K562 (cell line): ENCODE results near the gene RPN1. TPM values are rescaled to one million over a fixed set of nuclear protein-coding genes. Genes with fewer than 3 reads are reported as not detected.

Experiments used
- ATAC-seq: fragments of 200-7000 bp; cut with Tn5 transposase; 3 replicates; pipeline ENCODE4 v1.9.1; 2020; ENCODE audit warnings: moderate library complexity
- BruUV-seq: library from RNA; stranded (reverse); fragments of 400-500 nt; replicated peaks from 2 replicates; lab custom pipeline; 2021; lab: Mats Ljungman, UMichigan
- CTCF ChIA-PET: fragments of 300-600 bp; formaldehyde crosslinking; extraction: SDS; loops from one replicate; lab custom pipeline; 2021; ENCODE audit warnings: low intra/inter-chr PET ratio; lab: Yijun Ruan, JAX
- POLR2A ChIA-PET: fragments of 300-600, 350-650 bp; sonication (Branson Sonifier 250); formaldehyde crosslinking; extraction: SDS; loops from one replicate; lab custom pipeline; 2021; ENCODE audit warnings: antibody characterized with exemption, inconsistent platforms; lab: Yijun Ruan, JAX
- DNase-seq, 4 experiments: peaks; one replicate each; pipeline versions ENCODE4 v3.0.0 to v3.0.0-alpha.2; 2011 to 2018; ENCODE audit warnings: low spot score in 3 of 4, mixed read lengths in 3 of 4; ENCODE audit errors: extremely low read depth in 1 of 4
- FAIRE-seq: peaks from 2 replicates; lab custom pipeline; 2011; peaks lifted over from hg19 to GRCh38; lab: Jason Lieb, UNC
- H2AFZ ChIP-seq: 2 replicates; pipeline ENCODE4 v1.6.0; 2011; ENCODE audit warnings: low read depth, low read length, control low read depth, inconsistent platforms
- H3K27ac ChIP-seq: fragments of 200-600 bp; 3 replicates; pipeline ENCODE4 v1.8.0; 2011; ENCODE audit warnings: low read depth, mild to moderate bottlenecking, control low read depth, inconsistent platforms, low read length, moderate library complexity, mixed read lengths; ENCODE audit errors: extremely low read depth
- H3K27me3 ChIP-seq, 2 experiments: fragments of 300-600 bp in 1 of 2; 2 replicates in 1 of 2; 3 replicates in 1 of 2; pipeline versions ENCODE4 v1.6.0 to v1.8.0; 2011; ENCODE audit warnings: inconsistent platforms in 2 of 2, low read length in 2 of 2, mild to moderate bottlenecking in 1 of 2, mixed read lengths in 1 of 2, moderate library complexity in 1 of 2; ENCODE audit not compliant: control insufficient read depth in 2 of 2, insufficient read depth in 2 of 2
- H3K36me3 ChIP-seq: fragments of 300-600 bp; 3 replicates; pipeline ENCODE4 v1.8.0; 2011; ENCODE audit warnings: mild to moderate bottlenecking, low read length, inconsistent platforms; ENCODE audit not compliant: control insufficient read depth, insufficient read depth
- H3K4me1 ChIP-seq, 2 experiments: fragments of 200-600 bp in 1 of 2; replicated peaks in 1 of 2; 2 replicates in 1 of 2; 3 replicates in 1 of 2; pipeline versions ENCODE4 v1.5.1 to v1.8.0; 2011; ENCODE audit warnings: inconsistent platforms in 2 of 2, low read length in 2 of 2, mild to moderate bottlenecking in 1 of 2, mixed read lengths in 1 of 2, moderate library complexity in 1 of 2; ENCODE audit not compliant: control insufficient read depth in 2 of 2, insufficient read depth in 2 of 2
- H3K4me2 ChIP-seq: 2 replicates; pipeline ENCODE4 v1.6.1; 2011; ENCODE audit warnings: low read length, control low read depth, inconsistent platforms, mixed read lengths; ENCODE audit not compliant: insufficient read depth
- H3K4me3 ChIP-seq: fragments of 200-600 bp; sonication (generic), shearing (Covaris generic); 2 replicates; pipeline ENCODE4 v1.5.1; 2016; ENCODE audit warnings: control low read depth, inconsistent platforms
- H3K79me2 ChIP-seq: fragments of 200-600 bp; 3 replicates; pipeline ENCODE4 v1.8.0; 2011; ENCODE audit warnings: low read length, inconsistent platforms; ENCODE audit not compliant: control insufficient read depth, insufficient read depth
- H3K9ac ChIP-seq, 2 experiments: 2 replicates each; pipeline versions ENCODE4 v1.6.0 to v1.6.1; 2011; ENCODE audit warnings: low read depth in 2 of 2, low read length in 2 of 2, control low read depth in 1 of 2, inconsistent platforms in 1 of 2, mild to moderate bottlenecking in 1 of 2, mixed read lengths in 1 of 2; ENCODE audit not compliant: insufficient read depth in 1 of 2
- H3K9me1 ChIP-seq: one replicate; pipeline ENCODE4 v1.6.0; 2011; ENCODE audit warnings: inconsistent platforms, mild to moderate bottlenecking, low read length, moderate library complexity; ENCODE audit not compliant: control insufficient read depth, insufficient read depth
- H3K9me3 ChIP-seq: replicated peaks from 2 replicates; pipeline ENCODE4 v1.5.1; 2011; ENCODE audit warnings: low read depth, low read length, inconsistent platforms; ENCODE audit not compliant: control insufficient read depth, insufficient read depth
- H4K20me1 ChIP-seq: replicated peaks from 2 replicates; pipeline ENCODE4 v1.6.1; 2011; ENCODE audit warnings: low read length, inconsistent platforms, mixed read lengths; ENCODE audit not compliant: control insufficient read depth, insufficient read depth
- EP300 ChIP-seq: IDR thresholded peaks from 2 replicates; pipeline ENCODE4 v1.6.1; 2012; ENCODE audit warnings: low read length, improper control_type of control experiment
- KAT7 ChIP-seq: sonication (generic); formaldehyde crosslinking; IDR thresholded peaks from 2 replicates; pipeline ENCODE4 v1.8.0; 2022; ENCODE audit warnings: missing genetic modification reagents, mild to moderate bottlenecking, borderline replicate concordance
- KDM4B ChIP-seq, 2 experiments: fragments of 450-650 bp in 1 of 2; sonication (generic) in 1 of 2; IDR thresholded peaks; 2 replicates each; pipeline ENCODE4 v1.6.1; 2016 to 2017; ENCODE audit warnings: borderline replicate concordance in 2 of 2, antibody characterized with exemption in 1 of 2, low read depth in 1 of 2, mild to moderate bottlenecking in 1 of 2
- PHF8 ChIP-seq: fragments of 200-600 bp; sonication (generic); IDR thresholded peaks from 2 replicates; pipeline ENCODE4 v1.6.1; 2012; ENCODE audit warnings: mixed run types, mild to moderate bottlenecking, inconsistent platforms, low read length, moderate library complexity, borderline replicate concordance
- SAP30 ChIP-seq: fragments of 200-600 bp; sonication (generic); IDR thresholded peaks from 2 replicates; pipeline ENCODE4 v1.6.1; 2012; ENCODE audit warnings: borderline replicate concordance, low read depth, mild to moderate bottlenecking, moderate library complexity, low read length, control low read depth, inconsistent platforms; ENCODE audit not compliant: insufficient read depth, poor library complexity, severe bottlenecking
- YBX1 ChIP-seq: fragments of 450-650 bp; IDR thresholded peaks from 2 replicates; pipeline ENCODE4 v1.7.1; 2016; ENCODE audit warnings: mild to moderate bottlenecking
- ZNF175 ChIP-seq: fragments of 200-800 bp; sonication (Bioruptor generic); IDR thresholded peaks from 2 replicates; pipeline ENCODE4 v1.6.1; 2016; ENCODE audit warnings: low read depth, mild to moderate bottlenecking, missing genetic modification characterization, missing compliant biosample characterization
- ZNF41 ChIP-seq: fragments of 250-450 bp; sonication (Bioruptor Pico); conservative IDR thresholded peaks from 2 replicates; pipeline ENCODE4 v1.4.0; 2020; ENCODE audit warnings: mild to moderate bottlenecking
- WGBS: fragments of 100-300 bp; shearing (Covaris generic); methylation state at CpG from one replicate; pipeline ENCODE4 v1.1.6; 2016; ENCODE audit warnings: low coverage, mixed read lengths; ENCODE audit not compliant: insufficient coverage; ENCODE audit errors: missing lambda C conversion rate; 5-methylcytosine and 5-hydroxymethylcytosine counted together
- in situ Hi-C: fragments of 300-500 bp; cut with MboI; formaldehyde crosslinking; loops from 4 replicates; pipeline ENCODE4 v1.15.0; 2018; ENCODE audit warnings: inconsistent platforms, mixed read lengths
- intact Hi-C: fragments of 100-400 bp; cut with micrococcal nuclease; formaldehyde crosslinking; loops from 2 replicates; pipeline ENCODE4 v1.14.2; 2022
- polyA plus RNA-seq, 8 experiments: library from polyadenylated mRNA; depleted of rRNA in 4 of 8; stranded (reverse) in 5 of 8; unstranded in 3 of 8; fragments of >200 nt; fragmentation: Nextera tagmentation in 2 of 8; fragmentation: Illumina TruSeq in 1 of 8; extraction: Ambion mirVana in 2 of 8; extraction: Trizol in 1 of 8; gene quantifications; 2 replicates each; pipeline versions ENCODE4 v1.2.1 to v1.2.3, GENCODE V29; 2011 to 2014; ENCODE audit warnings: inconsistent platforms in 1 of 8, missing spikeins in 1 of 8
- total RNA-seq, 7 experiments: library from RNA; depleted of rRNA in 6 of 7; stranded (reverse); fragments of >200 nt in 6 of 7; fragmentation: Illumina TruSeq in 2 of 7; extraction: Trizol in 2 of 7; gene quantifications; 2 replicates each; pipeline versions ENCODE4 v1.2.1 to v1.2.3, GENCODE V29; 2011 to 2021; ENCODE audit warnings: low replicate concordance in 1 of 7
- TF ChIP-seq, protein P1 (sequence below): fragments of 250-450 bp; sonication (Bioruptor Pico); IDR thresholded peaks from 2 replicates; pipeline ENCODE4 v1.5.0; 2021; ENCODE audit warnings: mild to moderate bottlenecking, borderline replicate concordance
- TF ChIP-seq, protein P2 (sequence below): fragments of 200-800 bp; sonication (Bioruptor generic); IDR thresholded peaks from 2 replicates; pipeline ENCODE4 v1.6.1; 2016; ENCODE audit warnings: missing genetic modification characterization, missing compliant biosample characterization
- TF ChIP-seq, protein P3 (sequence below): fragments of 450-650 bp; conservative IDR thresholded peaks from 2 replicates; pipeline ENCODE4 v1.6.1; 2016; ENCODE audit warnings: missing genetic modification characterization, low read depth, mild to moderate bottlenecking, control low read depth, missing compliant biosample characterization

The RPN1 gene
- total and polyA plus RNA-seq, 9 of the 15 experiments (the other 6 are each of a cell fraction or from before 2014, with no cell fraction given): 39.5 to 300 (median 148) TPM

GRCh38 chr3:128613083-128613829 lies 37.4 kb downstream of the RPN1 start:
- H4K20me1 ChIP-seq: no peaks in the 10 kb centered on the region; the same call in 1 of the 2 replicates
- in situ Hi-C loops: no loop called here
- TF ChIP-seq SAP30 (no peak), ZNF175 (CRISPR knock-in tag) (no peak), YBX1 (no peak), EP300 (no peak), PHF8 (no peak), ZNF41 (CRISPR knock-in tag) (no peak), KDM4B (IDR thresholded peaks at IDR 0.05; ENCODE audit: borderline replicate concordance in 2 of 2, low read depth in 1 of 2) (no peak), KAT7 (CRISPR knock-in tag) (no peak)
- TF ChIP-seq, protein P1, sequence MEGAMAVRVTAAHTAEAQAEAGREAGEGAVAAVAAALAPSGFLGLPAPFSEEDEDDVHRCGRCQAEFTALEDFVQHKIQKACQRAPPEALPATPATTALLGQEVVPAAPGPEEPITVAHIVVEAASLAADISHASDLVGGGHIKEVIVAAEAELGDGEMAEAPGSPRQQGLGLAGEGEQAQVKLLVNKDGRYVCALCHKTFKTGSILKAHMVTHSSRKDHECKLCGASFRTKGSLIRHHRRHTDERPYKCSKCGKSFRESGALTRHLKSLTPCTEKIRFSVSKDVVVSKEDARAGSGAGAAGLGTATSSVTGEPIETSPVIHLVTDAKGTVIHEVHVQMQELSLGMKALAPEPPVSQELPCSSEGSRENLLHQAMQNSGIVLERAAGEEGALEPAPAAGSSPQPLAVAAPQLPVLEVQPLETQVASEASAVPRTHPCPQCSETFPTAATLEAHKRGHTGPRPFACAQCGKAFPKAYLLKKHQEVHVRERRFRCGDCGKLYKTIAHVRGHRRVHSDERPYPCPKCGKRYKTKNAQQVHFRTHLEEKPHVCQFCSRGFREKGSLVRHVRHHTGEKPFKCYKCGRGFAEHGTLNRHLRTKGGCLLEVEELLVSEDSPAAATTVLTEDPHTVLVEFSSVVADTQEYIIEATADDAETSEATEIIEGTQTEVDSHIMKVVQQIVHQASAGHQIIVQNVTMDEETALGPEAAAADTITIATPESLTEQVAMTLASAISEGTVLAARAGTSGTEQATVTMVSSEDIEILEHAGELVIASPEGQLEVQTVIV: no peak
- TF ChIP-seq, protein P2, sequence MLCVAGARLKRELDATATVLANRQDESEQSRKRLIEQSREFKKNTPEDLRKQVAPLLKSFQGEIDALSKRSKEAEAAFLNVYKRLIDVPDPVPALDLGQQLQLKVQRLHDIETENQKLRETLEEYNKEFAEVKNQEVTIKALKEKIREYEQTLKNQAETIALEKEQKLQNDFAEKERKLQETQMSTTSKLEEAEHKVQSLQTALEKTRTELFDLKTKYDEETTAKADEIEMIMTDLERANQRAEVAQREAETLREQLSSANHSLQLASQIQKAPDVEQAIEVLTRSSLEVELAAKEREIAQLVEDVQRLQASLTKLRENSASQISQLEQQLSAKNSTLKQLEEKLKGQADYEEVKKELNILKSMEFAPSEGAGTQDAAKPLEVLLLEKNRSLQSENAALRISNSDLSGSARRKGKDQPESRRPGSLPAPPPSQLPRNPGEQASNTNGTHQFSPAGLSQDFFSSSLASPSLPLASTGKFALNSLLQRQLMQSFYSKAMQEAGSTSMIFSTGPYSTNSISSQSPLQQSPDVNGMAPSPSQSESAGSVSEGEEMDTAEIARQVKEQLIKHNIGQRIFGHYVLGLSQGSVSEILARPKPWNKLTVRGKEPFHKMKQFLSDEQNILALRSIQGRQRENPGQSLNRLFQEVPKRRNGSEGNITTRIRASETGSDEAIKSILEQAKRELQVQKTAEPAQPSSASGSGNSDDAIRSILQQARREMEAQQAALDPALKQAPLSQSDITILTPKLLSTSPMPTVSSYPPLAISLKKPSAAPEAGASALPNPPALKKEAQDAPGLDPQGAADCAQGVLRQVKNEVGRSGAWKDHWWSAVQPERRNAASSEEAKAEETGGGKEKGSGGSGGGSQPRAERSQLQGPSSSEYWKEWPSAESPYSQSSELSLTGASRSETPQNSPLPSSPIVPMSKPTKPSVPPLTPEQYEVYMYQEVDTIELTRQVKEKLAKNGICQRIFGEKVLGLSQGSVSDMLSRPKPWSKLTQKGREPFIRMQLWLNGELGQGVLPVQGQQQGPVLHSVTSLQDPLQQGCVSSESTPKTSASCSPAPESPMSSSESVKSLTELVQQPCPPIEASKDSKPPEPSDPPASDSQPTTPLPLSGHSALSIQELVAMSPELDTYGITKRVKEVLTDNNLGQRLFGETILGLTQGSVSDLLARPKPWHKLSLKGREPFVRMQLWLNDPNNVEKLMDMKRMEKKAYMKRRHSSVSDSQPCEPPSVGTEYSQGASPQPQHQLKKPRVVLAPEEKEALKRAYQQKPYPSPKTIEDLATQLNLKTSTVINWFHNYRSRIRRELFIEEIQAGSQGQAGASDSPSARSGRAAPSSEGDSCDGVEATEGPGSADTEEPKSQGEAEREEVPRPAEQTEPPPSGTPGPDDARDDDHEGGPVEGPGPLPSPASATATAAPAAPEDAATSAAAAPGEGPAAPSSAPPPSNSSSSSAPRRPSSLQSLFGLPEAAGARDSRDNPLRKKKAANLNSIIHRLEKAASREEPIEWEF: no peak
- TF ChIP-seq, protein P3, sequence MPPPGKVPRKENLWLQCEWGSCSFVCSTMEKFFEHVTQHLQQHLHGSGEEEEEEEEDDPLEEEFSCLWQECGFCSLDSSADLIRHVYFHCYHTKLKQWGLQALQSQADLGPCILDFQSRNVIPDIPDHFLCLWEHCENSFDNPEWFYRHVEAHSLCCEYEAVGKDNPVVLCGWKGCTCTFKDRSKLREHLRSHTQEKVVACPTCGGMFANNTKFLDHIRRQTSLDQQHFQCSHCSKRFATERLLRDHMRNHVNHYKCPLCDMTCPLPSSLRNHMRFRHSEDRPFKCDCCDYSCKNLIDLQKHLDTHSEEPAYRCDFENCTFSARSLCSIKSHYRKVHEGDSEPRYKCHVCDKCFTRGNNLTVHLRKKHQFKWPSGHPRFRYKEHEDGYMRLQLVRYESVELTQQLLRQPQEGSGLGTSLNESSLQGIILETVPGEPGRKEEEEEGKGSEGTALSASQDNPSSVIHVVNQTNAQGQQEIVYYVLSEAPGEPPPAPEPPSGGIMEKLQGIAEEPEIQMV (tag): no peak

More at GRCh38 chr3:128613083-128613829, 37.4 kb downstream of the RPN1 start:
- peak; percentile 35; the same call in 1 of the 3 replicates for ATAC-seq
- no peaks in the 10 kb centered on the region for H3K79me2 ChIP-seq
- no peak overlapping the region for H3K27ac ChIP-seq
- H3K4me1 ChIP-seq: peaks cover 0 to 23% of the 10 kb centered on the region in 2 experiments; a peak in 1 of 5 replicates
- H3K9ac ChIP-seq: no peak overlapping the region
- ChIA-PET POLR2A (interaction anchor here (0.6 kb wide), 2 partner anchors 22 to 249 kb away, joined by 3 to 4 read pairs; no protein-coding TSS in a partner anchor), CTCF (no interaction called here)
- intact Hi-C loops: no loop called here
- H2AFZ ChIP-seq: no peak overlapping the region
- H3K4me3 ChIP-seq: no peak overlapping the region
- no TSS peak for BruUV-seq
- FAIRE-seq: no peak
- H3K9me3 ChIP-seq: no peaks in the 10 kb centered on the region
- WGBS: 67% methylated on average over 13 of the region's 16 CpGs
- DNase-seq: no peak
- H3K9me1 ChIP-seq: no peaks in the 10 kb centered on the region
- H3K27me3 ChIP-seq: no peaks in the 10 kb centered on the region
- H3K4me2 ChIP-seq: no peak overlapping the region
- peaks cover 28% of the 10 kb centered on the region; the same call in 2 of the 3 replicates for H3K36me3 ChIP-seq
